GM06990 (cell line): ENCODE results near the gene SCAMP2.

Experiments
- DNase-seq: peaks from one replicate; pipeline ENCODE4 v3.0.0-alpha.2; 2011; ENCODE audit not compliant: insufficient read length; ENCODE audit errors: extremely low read depth
- H3K27me3 ChIP-seq: replicated peaks from 2 replicates; pipeline ENCODE4 v1.6.0; 2011; ENCODE audit warnings: low read length; ENCODE audit not compliant: control insufficient read depth, insufficient read depth
- H3K36me3 ChIP-seq: 2 replicates; pipeline ENCODE4 v1.5.1; 2011; ENCODE audit warnings: low read length; ENCODE audit not compliant: control insufficient read depth, insufficient read depth
- H3K4me3 ChIP-seq: replicated peaks from 2 replicates; pipeline ENCODE4 v1.5.1; 2011; ENCODE audit warnings: low read depth, mild to moderate bottlenecking, control low read depth, low read length
- TF ChIP-seq, protein P1 (sequence below): IDR thresholded peaks from 2 replicates; pipeline ENCODE4 v1.5.1; 2011; ENCODE audit warnings: low read length, control low read depth, mild to moderate bottlenecking, inconsistent platforms; ENCODE audit not compliant: insufficient read depth, poor library complexity, severe bottlenecking

SCAMP2 gene

DNA sequence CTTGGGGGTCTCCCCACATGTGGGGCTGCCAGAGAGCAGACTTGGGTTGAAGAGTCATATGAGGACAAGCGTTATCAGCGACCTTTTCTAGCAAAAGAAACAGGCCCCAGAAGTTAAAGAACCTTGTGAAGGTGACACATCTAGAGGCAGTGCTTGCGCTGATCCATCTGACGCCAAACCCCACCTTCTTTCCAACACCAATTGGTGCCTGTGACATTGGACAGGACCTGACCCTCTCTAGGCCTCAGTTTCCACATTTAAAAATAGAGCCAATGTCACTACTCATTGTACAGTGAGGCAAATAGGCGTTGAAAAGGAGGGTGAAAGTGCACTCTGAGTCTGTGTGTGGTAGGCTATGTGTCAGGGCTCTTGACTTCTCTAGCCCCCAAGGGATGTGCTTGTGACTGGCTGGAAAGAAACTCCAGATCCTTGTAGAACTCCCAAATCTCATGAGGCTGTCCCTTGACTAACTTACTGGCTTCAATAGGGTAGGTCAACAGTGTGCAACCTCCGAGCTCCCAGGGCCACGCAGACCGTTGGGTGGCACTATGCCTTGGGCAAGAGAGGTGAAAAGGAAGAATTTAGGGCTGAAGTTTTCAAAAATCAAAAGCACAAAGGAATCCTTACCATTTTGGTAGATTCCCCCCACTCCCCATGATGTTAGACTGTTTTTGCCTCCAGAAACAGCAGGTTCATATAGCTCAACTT, 34.2 kb upstream of the SCAMP2 start:
- no peak for DNase-seq

DNA sequence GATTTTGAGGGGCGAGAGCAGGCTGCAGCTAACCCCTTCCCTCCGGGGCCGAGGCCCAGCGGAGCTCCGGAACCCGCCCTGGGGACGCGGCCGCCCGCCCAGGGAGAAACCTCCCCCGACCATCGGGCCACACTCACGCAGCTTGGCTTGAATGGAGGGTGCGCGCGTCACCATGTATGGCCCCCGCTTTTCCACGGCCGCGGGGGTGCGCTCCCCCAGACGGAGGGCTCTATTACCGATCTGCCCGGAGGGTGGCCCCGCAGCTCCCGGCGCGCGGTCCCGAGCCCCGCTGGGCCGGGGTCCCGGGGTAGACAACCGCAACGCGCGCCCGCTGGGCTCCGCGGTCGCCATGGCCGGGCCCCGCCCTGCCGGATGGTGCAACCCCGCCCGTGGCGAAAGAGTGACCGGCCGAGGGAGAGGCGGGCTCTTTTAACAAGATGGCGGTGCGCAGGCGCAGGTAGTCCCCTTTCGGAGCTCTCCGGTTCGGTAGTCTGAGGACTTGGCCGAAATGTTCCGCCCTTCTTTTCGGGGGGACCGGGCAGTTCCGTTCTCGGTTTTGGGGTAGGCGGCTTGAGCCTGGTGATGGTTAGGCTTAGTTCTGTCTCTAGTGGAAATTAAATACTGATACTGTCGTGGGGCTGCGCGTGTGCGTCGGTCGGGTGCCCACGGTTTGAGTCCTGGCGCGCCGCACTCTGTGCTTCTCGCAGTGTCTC, 33.4 kb upstream of the SCAMP2 start, which contains the start of gene FAM219B:
FAM219B (minus strand) TSS at position 402 of the 713 bp plus-strand sequence; CDS start at position 351, 51 bp downstream.
- TF ChIP-seq, protein P1, sequence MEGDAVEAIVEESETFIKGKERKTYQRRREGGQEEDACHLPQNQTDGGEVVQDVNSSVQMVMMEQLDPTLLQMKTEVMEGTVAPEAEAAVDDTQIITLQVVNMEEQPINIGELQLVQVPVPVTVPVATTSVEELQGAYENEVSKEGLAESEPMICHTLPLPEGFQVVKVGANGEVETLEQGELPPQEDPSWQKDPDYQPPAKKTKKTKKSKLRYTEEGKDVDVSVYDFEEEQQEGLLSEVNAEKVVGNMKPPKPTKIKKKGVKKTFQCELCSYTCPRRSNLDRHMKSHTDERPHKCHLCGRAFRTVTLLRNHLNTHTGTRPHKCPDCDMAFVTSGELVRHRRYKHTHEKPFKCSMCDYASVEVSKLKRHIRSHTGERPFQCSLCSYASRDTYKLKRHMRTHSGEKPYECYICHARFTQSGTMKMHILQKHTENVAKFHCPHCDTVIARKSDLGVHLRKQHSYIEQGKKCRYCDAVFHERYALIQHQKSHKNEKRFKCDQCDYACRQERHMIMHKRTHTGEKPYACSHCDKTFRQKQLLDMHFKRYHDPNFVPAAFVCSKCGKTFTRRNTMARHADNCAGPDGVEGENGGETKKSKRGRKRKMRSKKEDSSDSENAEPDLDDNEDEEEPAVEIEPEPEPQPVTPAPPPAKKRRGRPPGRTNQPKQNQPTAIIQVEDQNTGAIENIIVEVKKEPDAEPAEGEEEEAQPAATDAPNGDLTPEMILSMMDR = no peak
- H3K36me3 ChIP-seq = peaks cover 10% of the 10 kb centered on the region
- no peaks in the 10 kb centered on the region for H3K27me3 ChIP-seq
- peak; percentile 84 for DNase-seq
- peak within 1 kb of the TSS; percentile 92 for H3K4me3 ChIP-seq

More for the DNA sequence above, 34.2 kb upstream of the SCAMP2 start:
- peaks cover 12% of the 10 kb centered on the region for H3K36me3 ChIP-seq
- TF ChIP-seq, protein P1 = no peak
- no peaks in the 10 kb centered on the region for H3K27me3 ChIP-seq
- peak overlapping the region; percentile 92 for H3K4me3 ChIP-seq

DNA sequence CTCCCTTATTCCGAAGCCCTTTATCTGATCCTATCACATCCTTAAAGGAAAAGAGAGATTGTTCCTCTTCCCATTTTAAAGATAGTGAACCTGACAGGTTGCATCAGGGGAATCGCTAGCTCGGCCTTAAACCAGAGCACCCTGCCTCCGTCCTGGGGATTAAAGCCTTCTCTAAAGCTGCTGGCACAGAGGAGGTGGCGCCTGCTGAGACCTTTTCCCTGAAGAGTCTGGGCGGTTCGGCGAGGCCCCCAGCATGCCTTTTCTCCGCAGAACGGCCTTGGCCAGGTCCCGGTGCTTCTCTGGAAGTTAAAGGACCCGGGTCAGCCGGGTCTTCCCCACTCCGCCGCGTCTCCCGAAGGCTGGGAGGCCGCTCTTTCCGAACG, 32.9 kb upstream of the SCAMP2 start:
- no peak for DNase-seq
- peaks cover 9% of the 10 kb centered on the region for H3K36me3 ChIP-seq
- TF ChIP-seq, protein P1 = no peak
- peak overlapping the region; percentile 92 for H3K4me3 ChIP-seq
- no peaks in the 10 kb centered on the region for H3K27me3 ChIP-seq

DNA sequence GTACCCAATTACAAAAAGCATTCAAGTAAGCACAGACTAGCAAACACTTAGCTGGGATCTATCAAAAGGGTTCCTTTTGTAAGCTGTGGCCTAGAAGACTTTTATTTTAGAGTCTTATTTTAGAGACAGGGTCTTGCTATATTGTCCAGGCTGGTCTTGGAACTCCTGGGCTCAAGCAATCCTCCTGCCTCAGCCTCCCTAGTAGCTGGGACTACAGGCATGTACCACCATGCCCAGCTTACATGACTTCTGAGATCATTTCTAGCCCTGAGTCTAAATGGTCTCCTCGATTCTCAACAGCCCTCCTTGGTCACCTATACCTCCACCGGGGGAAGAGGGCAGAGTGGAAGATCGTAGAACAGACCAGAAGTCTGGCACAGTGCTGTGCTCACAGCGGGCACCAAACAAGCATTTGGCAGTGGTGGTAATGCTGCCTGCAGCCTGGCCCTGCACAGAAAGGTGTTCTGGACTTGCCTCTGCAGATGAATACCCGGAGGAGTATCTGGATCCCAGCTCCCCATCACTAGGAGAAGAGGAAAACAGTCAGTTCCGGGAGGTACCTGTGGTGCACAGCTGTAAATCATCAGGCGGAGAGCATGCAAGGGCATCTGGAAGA, 31.1 kb upstream of the SCAMP2 start:
- no peak for DNase-seq
- H3K36me3 ChIP-seq = peaks cover 21% of the 10 kb centered on the region

DNA sequence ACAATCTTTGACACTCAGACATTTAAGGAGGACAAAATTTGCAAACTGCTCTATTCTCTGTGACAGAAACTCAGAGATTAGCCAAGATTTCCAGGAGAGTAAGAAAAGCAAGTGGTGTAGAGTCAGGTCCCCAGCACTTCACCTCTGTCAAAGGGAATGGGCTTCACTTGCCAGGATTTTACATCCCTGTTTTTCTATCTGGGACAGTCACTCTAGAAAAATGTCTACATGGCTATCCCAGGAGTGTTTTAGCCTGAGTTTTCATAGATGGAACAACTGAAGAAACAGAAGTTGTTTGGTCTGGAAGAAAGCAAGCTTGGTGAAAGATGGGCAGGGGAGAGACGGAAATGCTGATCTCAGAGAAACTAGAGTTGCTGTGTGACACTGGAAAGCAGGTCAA, 30.5 kb upstream of the SCAMP2 start:
- no peak overlapping the region for H3K4me3 ChIP-seq
- TF ChIP-seq, protein P1 = no peak
- peaks cover 21% of the 10 kb centered on the region for H3K36me3 ChIP-seq
- no peak for DNase-seq
- H3K27me3 ChIP-seq = no peaks in the 10 kb centered on the region

More for the DNA sequence above, 31.1 kb upstream of the SCAMP2 start:
- H3K4me3 ChIP-seq = no peak overlapping the region
- H3K27me3 ChIP-seq = no peaks in the 10 kb centered on the region
- TF ChIP-seq, protein P1 = no peak
